Activated naive CD4-positive, alpha-beta T cell treated with anti-CD3 and anti-CD28 coated beads, Interleukin-2, amount 50 U/mL, for 24 hours (primary cell): ENCODE data around the gene PDPK1.

Experiments used
- H3K27ac Mint-ChIP-seq: one replicate; pipeline ENCODE4 v1.8.0; 2021; ENCODE audit warnings: mild to moderate bottlenecking, mixed read lengths
- H3K27me3 Mint-ChIP-seq: one replicate; pipeline ENCODE4 v1.8.0; 2021; ENCODE audit warnings: mixed read lengths
- H3K36me3 Mint-ChIP-seq: one replicate; pipeline ENCODE4 v1.8.0; 2021; ENCODE audit warnings: mixed read lengths
- H3K4me1 Mint-ChIP-seq: one replicate; pipeline ENCODE4 v1.8.0; 2021; ENCODE audit warnings: mixed read lengths
- H3K4me3 Mint-ChIP-seq: one replicate; pipeline ENCODE4 v1.8.0; 2021; ENCODE audit warnings: mild to moderate bottlenecking, mixed read lengths
- H3K9me3 Mint-ChIP-seq: one replicate; pipeline ENCODE4 v1.8.0; 2021; ENCODE audit warnings: mixed read lengths

The PDPK1 gene

GRCh38 chr16:2537451-2538379, at the start of gene PDPK1:
PDPK1 (plus strand) TSS chr16:2538021; CDS start chr16:2538113, 92 bp downstream.
- no peaks in the 10 kb centered on the region for H3K9me3 Mint-ChIP-seq
- H3K27ac Mint-ChIP-seq, result peak within 1 kb of the TSS; percentile 86
- H3K27me3 Mint-ChIP-seq, result no peaks in the 10 kb centered on the region
- H3K4me3 Mint-ChIP-seq, result peak within 1 kb of the TSS; percentile 92
- H3K36me3 Mint-ChIP-seq, result peaks cover 2% of the 10 kb centered on the region
- peaks cover 37% of the 10 kb centered on the region for H3K4me1 Mint-ChIP-seq

GRCh38 chr16:2489581-2489980, 48.2 kb upstream of the PDPK1 start:
- Mint-ChIP-seq H3K9me3 (no peaks in the 10 kb centered on the region), H3K36me3 (no peaks in the 10 kb centered on the region), H3K27ac (no peak overlapping the region), H3K27me3 (no peaks in the 10 kb centered on the region), H3K4me3 (no peak overlapping the region), H3K4me1 (peaks cover 12% of the 10 kb centered on the region)

GRCh38 chr16:2490190-2491105, 47.4 kb upstream of the PDPK1 start:
- no peak overlapping the region for H3K27ac Mint-ChIP-seq
- peaks cover 12% of the 10 kb centered on the region for H3K4me1 Mint-ChIP-seq
- no peak overlapping the region for H3K4me3 Mint-ChIP-seq
- H3K9me3 Mint-ChIP-seq, result no peaks in the 10 kb centered on the region
- no peaks in the 10 kb centered on the region for H3K27me3 Mint-ChIP-seq
- H3K36me3 Mint-ChIP-seq, result no peaks in the 10 kb centered on the region

GRCh38 chr16:2492292-2492691, 45.5 kb upstream of the PDPK1 start:
- Mint-ChIP-seq H3K4me3 (no peak overlapping the region), H3K9me3 (no peaks in the 10 kb centered on the region), H3K27me3 (no peaks in the 10 kb centered on the region)

GRCh38 chr16:2493605-2494004, 44.2 kb upstream of the PDPK1 start:
- H3K4me1 Mint-ChIP-seq, result no peaks in the 10 kb centered on the region
- H3K36me3 Mint-ChIP-seq, result peaks cover 4% of the 10 kb centered on the region
- H3K27ac Mint-ChIP-seq, result no peak overlapping the region
- H3K9me3 Mint-ChIP-seq, result no peaks in the 10 kb centered on the region
- H3K4me3 Mint-ChIP-seq, result no peak overlapping the region
- no peaks in the 10 kb centered on the region for H3K27me3 Mint-ChIP-seq

More at GRCh38 chr16:2492292-2492691, 45.5 kb upstream of the PDPK1 start:
- Mint-ChIP-seq H3K27ac (no peak overlapping the region), H3K36me3 (no peaks in the 10 kb centered on the region), H3K4me1 (peaks cover 5% of the 10 kb centered on the region)

GRCh38 chr16:2494616-2495015, 43.2 kb upstream of the PDPK1 start:
- Mint-ChIP-seq H3K36me3 (peaks cover 4% of the 10 kb centered on the region), H3K27ac (no peak overlapping the region), H3K9me3 (no peaks in the 10 kb centered on the region), H3K4me1 (no peaks in the 10 kb centered on the region), H3K27me3 (no peaks in the 10 kb centered on the region), H3K4me3 (no peak overlapping the region)

GRCh38 chr16:2495041-2495440, 42.8 kb upstream of the PDPK1 start:
- Mint-ChIP-seq H3K27me3 (no peaks in the 10 kb centered on the region), H3K4me3 (no peak overlapping the region), H3K4me1 (no peaks in the 10 kb centered on the region), H3K27ac (no peak overlapping the region), H3K36me3 (peaks cover 4% of the 10 kb centered on the region), H3K9me3 (no peaks in the 10 kb centered on the region)

GRCh38 chr16:2496223-2497115, 41.4 kb upstream of the PDPK1 start:
- H3K4me1 Mint-ChIP-seq, result no peaks in the 10 kb centered on the region
- no peak overlapping the region for H3K27ac Mint-ChIP-seq
- no peaks in the 10 kb centered on the region for H3K9me3 Mint-ChIP-seq
- H3K4me3 Mint-ChIP-seq, result no peak overlapping the region
- peaks cover 4% of the 10 kb centered on the region for H3K36me3 Mint-ChIP-seq
- H3K27me3 Mint-ChIP-seq, result no peaks in the 10 kb centered on the region

GRCh38 chr16:2497116-2497630, 40.6 kb upstream of the PDPK1 start:
- H3K9me3 Mint-ChIP-seq, result no peaks in the 10 kb centered on the region
- no peaks in the 10 kb centered on the region for H3K27me3 Mint-ChIP-seq
- no peak overlapping the region for H3K4me3 Mint-ChIP-seq
- H3K36me3 Mint-ChIP-seq, result peaks cover 4% of the 10 kb centered on the region
- no peaks in the 10 kb centered on the region for H3K4me1 Mint-ChIP-seq
- no peak overlapping the region for H3K27ac Mint-ChIP-seq

- Mint-ChIP-seq H3K4me3 (no peak overlapping the region), H3K9me3 (no peaks in the 10 kb centered on the region), H3K4me1 (no peaks in the 10 kb centered on the region), H3K27ac (no peak overlapping the region), H3K27me3 (no peaks in the 10 kb centered on the region), H3K36me3 (peaks cover 4% of the 10 kb centered on the region)
These were observed 39.9 kb upstream of the PDPK1 start for GRCh38 chr16:2497695-2498484.

- H3K4me1 Mint-ChIP-seq, result no peaks in the 10 kb centered on the region
- no peak overlapping the region for H3K4me3 Mint-ChIP-seq
- no peaks in the 10 kb centered on the region for H3K27me3 Mint-ChIP-seq
- H3K9me3 Mint-ChIP-seq, result no peaks in the 10 kb centered on the region
- H3K27ac Mint-ChIP-seq, result no peak overlapping the region
- H3K36me3 Mint-ChIP-seq, result peaks cover 4% of the 10 kb centered on the region
These were observed 39.1 kb upstream of the PDPK1 start for GRCh38 chr16:2498531-2499253.

- no peaks in the 10 kb centered on the region for H3K4me1 Mint-ChIP-seq
- no peaks in the 10 kb centered on the region for H3K9me3 Mint-ChIP-seq
- H3K27me3 Mint-ChIP-seq, result no peaks in the 10 kb centered on the region
- H3K27ac Mint-ChIP-seq, result no peak overlapping the region
- H3K4me3 Mint-ChIP-seq, result no peak overlapping the region
- peaks cover 4% of the 10 kb centered on the region for H3K36me3 Mint-ChIP-seq
These were observed 38.4 kb upstream of the PDPK1 start for GRCh38 chr16:2499454-2499853.

GRCh38 chr16:2499890-2500429, 37.9 kb upstream of the PDPK1 start:
- Mint-ChIP-seq H3K4me3 (no peak overlapping the region), H3K4me1 (no peaks in the 10 kb centered on the region), H3K27ac (no peak overlapping the region), H3K27me3 (no peaks in the 10 kb centered on the region), H3K9me3 (no peaks in the 10 kb centered on the region), H3K36me3 (peaks cover 4% of the 10 kb centered on the region)
